DOHH2 (cell line): ENCODE measurements around the gene MEN1.

Experiments
- CTCF ChIP-seq: fragments of 200-600 bp; sonication (generic); IDR thresholded peaks from one replicate; pipeline ENCODE4 v1.5.1; 2014; ENCODE audit warnings: antibody characterized with exemption, mild to moderate bottlenecking, low read depth, low read length; ENCODE audit not compliant: poor library complexity, severe bottlenecking
- EZH2phosphoT487 ChIP-seq: fragments of 200-600 bp; sonication (generic); IDR thresholded peaks from 2 replicates; pipeline ENCODE4 v1.6.1; 2017; ENCODE audit warnings: borderline replicate concordance, mild to moderate bottlenecking, antibody characterized with exemption, low read length, moderate library complexity, mixed read lengths

GRCh38 chr11:64858467-64859263 lies 48.3 kb upstream of the MEN1 start:
- TF ChIP-seq CTCF (no peak), EZH2phosphoT487 (no peak)
